GM12873 (cell line): ENCODE results near the gene LMBR1L.
A peak's percentile ranks its signal among the peaks of the same experiment; 100 is the strongest.

Source experiments
- CTCF ChIP-seq: IDR thresholded peaks from 2 replicates; pipeline ENCODE4 v1.5.1; 2012; ENCODE audit warnings: low read depth, mild to moderate bottlenecking, moderate library complexity, low read length, control low read depth; ENCODE audit not compliant: insufficient read depth; ENCODE audit errors: missing control alignments

LMBR1L gene

GRCh38 chr12:49108958-49109404 is 1.7 kb downstream of the LMBR1L start:
- no peak for TF ChIP-seq CTCF

- no peak for TF ChIP-seq CTCF
Measured at GRCh38 chr12:49105504-49106084, 5.1 kb downstream of the LMBR1L start.

- TF ChIP-seq CTCF: no peak
Measured at GRCh38 chr12:49104822-49105221, 5.8 kb downstream of the LMBR1L start.

GRCh38 chr12:49100380-49100779 is 10.3 kb downstream of the LMBR1L start:
- no peak for TF ChIP-seq CTCF

GRCh38 chr12:49098703-49099102 is 11.9 kb downstream of the LMBR1L start:
- TF ChIP-seq CTCF: no peak

GRCh38 chr12:49098035-49098451 is 12.6 kb downstream of the LMBR1L start:
- TF ChIP-seq CTCF: peak; percentile 97

GRCh38 chr12:49097381-49097780 is 13.3 kb downstream of the LMBR1L start:
- no peak for TF ChIP-seq CTCF

GRCh38 chr12:49094975-49095365 is 15.7 kb downstream of the LMBR1L start:
- TF ChIP-seq CTCF: no peak
